ENCODE measurements around the gene CCDC88B. TPM values are rescaled to one million over a fixed set of nuclear protein-coding genes. Genes with fewer than 3 reads are reported as not detected.
A peak's percentile ranks its signal among the peaks of the same experiment; 100 is the strongest.

The CCDC88B gene
- total RNA-seq, 1 experiment from 2014 or later, result 14.7 TPM

DNA sequence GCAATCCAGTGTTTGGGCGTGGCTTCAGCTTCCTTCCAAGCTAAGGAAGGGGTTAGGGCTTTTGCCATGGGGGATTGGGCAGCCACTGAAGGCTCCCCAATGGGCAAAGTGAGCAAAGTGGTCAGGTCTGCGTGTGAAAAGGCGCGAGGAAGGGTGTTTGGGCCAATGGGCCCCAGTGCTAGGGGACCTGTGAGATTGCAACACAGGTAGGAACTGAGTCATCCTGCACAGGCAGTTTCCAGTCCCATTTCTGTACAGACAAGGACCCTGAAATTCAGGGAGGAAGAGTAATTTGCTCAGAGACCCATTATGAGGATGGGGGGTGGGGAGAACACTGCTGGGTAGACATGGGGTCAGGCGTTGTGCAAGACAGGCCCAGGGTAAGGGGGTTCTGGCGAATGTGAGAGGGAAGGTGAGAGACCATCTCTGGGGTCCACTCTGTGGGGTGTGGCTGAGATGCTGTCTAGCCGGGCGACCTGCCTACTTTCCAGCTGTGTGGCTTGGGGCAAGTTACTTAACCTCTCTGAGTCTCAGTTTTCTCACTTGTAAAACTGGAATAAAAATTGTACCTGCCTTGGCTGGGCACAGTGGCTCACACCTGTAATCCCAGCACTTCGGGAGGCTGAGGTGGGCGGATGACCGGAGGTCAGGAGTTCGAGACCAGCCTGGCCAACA lies 7.3 kb downstream of the CCDC88B start:
- no peak for ATAC-seq
- ChIA-PET POLR2A (interaction anchor here (1.3 kb wide), 1 partner anchor 30 kb away, joined by 4 read pairs; the partner anchor contains the start of genes PRDX5 and TRMT112), RAD21 (ENCODE audit: low non-redundant PET in 1 of 2, low total read pairs in 2 of 2, uncharacterized antibody in 2 of 2, unreplicated experiment in 2 of 2) (no interaction called here), CTCF (interaction anchor here (1.0 kb wide), 1 partner anchor 8 kb away, joined by 3 read pairs; no protein-coding TSS in a partner anchor)
- H3K27me3 ChIP-seq (ENCODE audit: insufficient read depth, low read length), result no peaks in the 10 kb centered on the region
- no peaks in the 10 kb centered on the region for H3K36me3 ChIP-seq (ENCODE audit: control insufficient read depth in 1 of 2, insufficient read depth in 2 of 2, low read length in 2 of 2)
- H4K20me1 ChIP-seq (ENCODE audit: insufficient read depth), result no peaks in the 10 kb centered on the region
- no peak overlapping the region for H3K27ac ChIP-seq (ENCODE audit: low read depth, low read length)
- BruUV-seq (replicated peaks), result no TSS peak
- H3K9me3 ChIP-seq (ENCODE audit: control insufficient read depth in 1 of 2, insufficient read depth in 1 of 2, low read depth in 1 of 2, low read length in 2 of 2), result no peaks in the 10 kb centered on the region
- no peaks in the 10 kb centered on the region for H3K79me2 ChIP-seq (ENCODE audit: insufficient read depth, low read length)
- no peak overlapping the region for H3K9ac ChIP-seq (ENCODE audit: low read length)
- intact Hi-C loops (cut with micrococcal nuclease), result no loop called here
- TF ChIP-seq TCF7L2 (IDR thresholded peaks at IDR 0.05; ENCODE audit: borderline replicate concordance, extremely low read depth, insufficient read depth, insufficient read length), result no peak
- TF ChIP-seq, protein P1, sequence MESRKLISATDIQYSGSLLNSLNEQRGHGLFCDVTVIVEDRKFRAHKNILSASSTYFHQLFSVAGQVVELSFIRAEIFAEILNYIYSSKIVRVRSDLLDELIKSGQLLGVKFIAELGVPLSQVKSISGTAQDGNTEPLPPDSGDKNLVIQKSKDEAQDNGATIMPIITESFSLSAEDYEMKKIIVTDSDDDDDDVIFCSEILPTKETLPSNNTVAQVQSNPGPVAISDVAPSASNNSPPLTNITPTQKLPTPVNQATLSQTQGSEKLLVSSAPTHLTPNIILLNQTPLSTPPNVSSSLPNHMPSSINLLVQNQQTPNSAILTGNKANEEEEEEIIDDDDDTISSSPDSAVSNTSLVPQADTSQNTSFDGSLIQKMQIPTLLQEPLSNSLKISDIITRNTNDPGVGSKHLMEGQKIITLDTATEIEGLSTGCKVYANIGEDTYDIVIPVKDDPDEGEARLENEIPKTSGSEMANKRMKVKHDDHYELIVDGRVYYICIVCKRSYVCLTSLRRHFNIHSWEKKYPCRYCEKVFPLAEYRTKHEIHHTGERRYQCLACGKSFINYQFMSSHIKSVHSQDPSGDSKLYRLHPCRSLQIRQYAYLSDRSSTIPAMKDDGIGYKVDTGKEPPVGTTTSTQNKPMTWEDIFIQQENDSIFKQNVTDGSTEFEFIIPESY (IDR thresholded peaks at IDR 0.05; ENCODE audit: extremely low read depth, insufficient replicate concordance, low read length), result no peak
- no peak for TF ChIP-seq ZNF274 (IDR thresholded peaks at IDR 0.05; ENCODE audit: low read depth, low read length)
- no peak for TF ChIP-seq CEBPB (IDR thresholded peaks at IDR 0.05; ENCODE audit: low read depth)
- TF ChIP-seq, protein P2, sequence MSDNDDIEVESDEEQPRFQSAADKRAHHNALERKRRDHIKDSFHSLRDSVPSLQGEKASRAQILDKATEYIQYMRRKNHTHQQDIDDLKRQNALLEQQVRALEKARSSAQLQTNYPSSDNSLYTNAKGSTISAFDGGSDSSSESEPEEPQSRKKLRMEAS (IDR thresholded peaks at IDR 0.05), result no peak
- H3K9me2 ChIP-seq (ENCODE audit: insufficient read depth), result no peaks in the 10 kb centered on the region
- DNase-seq (ENCODE audit: low read depth, low spot score), result no peak
- H3K4me3 ChIP-seq (replicated peaks in 1 of 2; ENCODE audit: low read depth in 1 of 2, low read length in 2 of 2), result no peak overlapping the region
- H3K4me1 ChIP-seq (ENCODE audit: control insufficient read depth in 1 of 2, insufficient read depth in 2 of 2, low read length in 2 of 2), result peaks cover 8 to 22% of the 10 kb centered on the region in 2 experiments; a peak in 3 of 4 replicates
- peak overlapping the region; percentile 39; the same call in 1 of the 2 replicates for H3K4me2 ChIP-seq (ENCODE audit: low read length)
- H2AFZ ChIP-seq (ENCODE audit: low read depth, low read length, poor library complexity, severe bottlenecking), result no peak overlapping the region

Data from HCT116 (cell line).